Sigmoid colon (tissue), 4 donors: ENCODE data around the gene NADSYN1.

Source experiments
- CTCF ChIP-seq, 4 experiments: fragments of 450-650 bp in 3 of 4; fragments of 200-600 bp in 1 of 4; IDR thresholded peaks; one replicate each; pipeline ENCODE4 v1.5.1; 2016 to 2019; ENCODE audit warnings: antibody characterized with exemption in 4 of 4, mild to moderate bottlenecking in 3 of 4, moderate library complexity in 2 of 4
- EP300 ChIP-seq, 4 donors: sonication (generic); formaldehyde crosslinking; IDR thresholded peaks; one replicate each; pipeline ENCODE4 v1.6.1; 2017; ENCODE audit warnings: antibody characterized with exemption in 4 of 4
- POLR2A ChIP-seq, 2 donors: fragments of 450-650 bp; IDR thresholded peaks; one replicate each; pipeline ENCODE4 v1.6.1; 2016; ENCODE audit warnings: antibody characterized with exemption in 2 of 2, mild to moderate bottlenecking in 2 of 2, moderate library complexity in 2 of 2
- POLR2AphosphoS5 ChIP-seq, 4 donors: sonication (generic); formaldehyde crosslinking; IDR thresholded peaks; one replicate each; pipeline ENCODE4 v1.6.1; 2017; ENCODE audit warnings: antibody characterized with exemption in 4 of 4

GRCh38 chr11:71548716-71549151, 95.7 kb downstream of the NADSYN1 start:
- TF ChIP-seq CTCF (IDR thresholded peaks at IDR 0.05) (no peak), POLR2A (IDR thresholded peaks at IDR 0.05) (no peak), POLR2AphosphoS5 (IDR thresholded peaks at IDR 0.05) (no peak), EP300 (IDR thresholded peaks at IDR 0.05) (no peak)
